K562 (cell line): ENCODE results near the gene CERS4. TPM values are rescaled to one million over a fixed set of nuclear protein-coding genes. Genes with fewer than 3 reads are reported as not detected.

ENCODE experiments used
- ATF7 ChIP-seq: fragments of 450-650 bp; IDR thresholded peaks from 2 replicates; pipeline ENCODE4 v1.7.1; 2014; ENCODE audit warnings: mild to moderate bottlenecking, moderate library complexity
- CBFA2T2 ChIP-seq: fragments of 450-650 bp; conservative IDR thresholded peaks from 2 replicates; pipeline ENCODE4 v1.6.1; 2017; ENCODE audit warnings: mild to moderate bottlenecking
- HDAC2 ChIP-seq: fragments of 450-650 bp; IDR thresholded peaks from 2 replicates; pipeline ENCODE4 v1.6.1; 2016; ENCODE audit warnings: mild to moderate bottlenecking
- LEF1 ChIP-seq: fragments of 450-650 bp; IDR thresholded peaks from 2 replicates; pipeline ENCODE4 v1.6.1; 2016; ENCODE audit warnings: mild to moderate bottlenecking
- NFIC ChIP-seq: fragments of 450-650 bp; IDR thresholded peaks from 2 replicates; pipeline ENCODE4 v1.6.1; 2017; ENCODE audit warnings: mild to moderate bottlenecking, inconsistent platforms
- ZKSCAN8 ChIP-seq: fragments of 200-800 bp; sonication (Bioruptor generic); IDR thresholded peaks from 2 replicates; pipeline ENCODE4 v1.6.1; 2016; ENCODE audit warnings: missing genetic modification characterization, missing compliant biosample characterization
- polyA plus RNA-seq, 8 experiments: library from polyadenylated mRNA; depleted of rRNA in 4 of 8; stranded (reverse) in 5 of 8; unstranded in 3 of 8; fragments of >200 nt; fragmentation: Nextera tagmentation in 2 of 8; fragmentation: Illumina TruSeq in 1 of 8; extraction: Ambion mirVana in 2 of 8; extraction: Trizol in 1 of 8; gene quantifications; 2 replicates each; pipeline versions ENCODE4 v1.2.1 to v1.2.3, GENCODE V29; 2011 to 2014; ENCODE audit warnings: inconsistent platforms in 1 of 8, missing spikeins in 1 of 8
- total RNA-seq, 7 experiments: library from RNA; depleted of rRNA in 6 of 7; stranded (reverse); fragments of >200 nt in 6 of 7; fragmentation: Illumina TruSeq in 2 of 7; extraction: Trizol in 2 of 7; gene quantifications; 2 replicates each; pipeline versions ENCODE4 v1.2.1 to v1.2.3, GENCODE V29; 2011 to 2021; ENCODE audit warnings: low replicate concordance in 1 of 7
- TF ChIP-seq, protein P1 (sequence below), 2 experiments: fragments of 450-650 bp; IDR thresholded peaks; 2 replicates each; pipeline ENCODE4 v1.6.1; 2016; ENCODE audit warnings: mild to moderate bottlenecking in 2 of 2, borderline replicate concordance in 1 of 2, low read depth in 1 of 2, moderate library complexity in 1 of 2
- TF ChIP-seq, protein P2 (sequence below): IDR thresholded peaks from 2 replicates; pipeline ENCODE4 v1.6.1; 2014; ENCODE audit warnings: antibody characterized with exemption

Gene CERS4
- total and polyA plus RNA-seq, 9 of the 15 experiments (the other 6 are each of a cell fraction or from before 2014, with no cell fraction given): 0.14 to 4.4 (median 2.9) TPM; not detected in 1

DNA sequence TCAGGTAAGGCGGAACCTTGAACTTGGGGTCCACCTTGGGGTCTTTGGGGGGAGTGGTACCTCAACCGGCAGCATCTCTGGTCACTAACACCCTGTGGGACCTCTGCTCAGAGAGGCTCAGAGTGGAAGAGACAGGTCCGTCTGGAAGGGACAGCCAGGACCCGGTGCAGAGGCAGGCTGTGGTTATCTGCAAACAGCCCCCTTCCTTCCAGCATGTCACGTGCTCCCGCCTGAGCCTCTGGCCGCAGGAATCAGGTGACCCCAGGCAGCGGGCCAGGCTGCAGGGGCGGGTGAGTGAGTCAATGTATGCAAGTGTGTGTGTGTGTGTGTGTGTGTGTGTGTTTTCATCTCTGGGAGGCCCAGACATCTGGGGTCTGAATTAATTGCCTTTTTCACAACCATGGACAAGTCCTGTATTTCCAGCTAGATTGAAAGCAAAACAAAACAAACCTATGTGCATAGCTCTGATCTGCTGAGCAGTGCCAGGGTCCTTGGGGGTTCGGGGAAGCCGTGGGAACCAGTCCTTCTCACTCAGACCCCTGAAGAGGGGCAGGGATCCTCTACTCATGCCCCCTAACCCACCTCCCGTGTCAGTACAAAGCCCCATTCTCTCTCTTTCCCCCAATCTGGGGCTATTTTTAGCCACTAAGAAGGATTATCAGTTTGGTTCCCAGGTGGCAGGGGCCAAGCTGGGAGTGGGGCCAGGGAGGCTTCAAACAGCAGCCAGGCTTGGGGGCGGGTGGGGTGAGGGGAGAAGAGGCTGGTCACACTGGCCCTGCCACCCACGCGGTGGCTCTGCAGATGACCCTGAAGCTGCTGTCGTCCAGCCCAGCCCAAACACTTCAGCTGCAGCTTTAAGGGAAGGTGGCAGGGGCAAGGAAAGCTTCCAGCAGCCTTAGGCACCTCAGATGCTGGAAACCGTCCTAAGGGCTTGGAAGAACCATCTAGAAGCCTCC, 31.4 kb downstream of the CERS4 start (continued):
- TF ChIP-seq, protein P1, sequence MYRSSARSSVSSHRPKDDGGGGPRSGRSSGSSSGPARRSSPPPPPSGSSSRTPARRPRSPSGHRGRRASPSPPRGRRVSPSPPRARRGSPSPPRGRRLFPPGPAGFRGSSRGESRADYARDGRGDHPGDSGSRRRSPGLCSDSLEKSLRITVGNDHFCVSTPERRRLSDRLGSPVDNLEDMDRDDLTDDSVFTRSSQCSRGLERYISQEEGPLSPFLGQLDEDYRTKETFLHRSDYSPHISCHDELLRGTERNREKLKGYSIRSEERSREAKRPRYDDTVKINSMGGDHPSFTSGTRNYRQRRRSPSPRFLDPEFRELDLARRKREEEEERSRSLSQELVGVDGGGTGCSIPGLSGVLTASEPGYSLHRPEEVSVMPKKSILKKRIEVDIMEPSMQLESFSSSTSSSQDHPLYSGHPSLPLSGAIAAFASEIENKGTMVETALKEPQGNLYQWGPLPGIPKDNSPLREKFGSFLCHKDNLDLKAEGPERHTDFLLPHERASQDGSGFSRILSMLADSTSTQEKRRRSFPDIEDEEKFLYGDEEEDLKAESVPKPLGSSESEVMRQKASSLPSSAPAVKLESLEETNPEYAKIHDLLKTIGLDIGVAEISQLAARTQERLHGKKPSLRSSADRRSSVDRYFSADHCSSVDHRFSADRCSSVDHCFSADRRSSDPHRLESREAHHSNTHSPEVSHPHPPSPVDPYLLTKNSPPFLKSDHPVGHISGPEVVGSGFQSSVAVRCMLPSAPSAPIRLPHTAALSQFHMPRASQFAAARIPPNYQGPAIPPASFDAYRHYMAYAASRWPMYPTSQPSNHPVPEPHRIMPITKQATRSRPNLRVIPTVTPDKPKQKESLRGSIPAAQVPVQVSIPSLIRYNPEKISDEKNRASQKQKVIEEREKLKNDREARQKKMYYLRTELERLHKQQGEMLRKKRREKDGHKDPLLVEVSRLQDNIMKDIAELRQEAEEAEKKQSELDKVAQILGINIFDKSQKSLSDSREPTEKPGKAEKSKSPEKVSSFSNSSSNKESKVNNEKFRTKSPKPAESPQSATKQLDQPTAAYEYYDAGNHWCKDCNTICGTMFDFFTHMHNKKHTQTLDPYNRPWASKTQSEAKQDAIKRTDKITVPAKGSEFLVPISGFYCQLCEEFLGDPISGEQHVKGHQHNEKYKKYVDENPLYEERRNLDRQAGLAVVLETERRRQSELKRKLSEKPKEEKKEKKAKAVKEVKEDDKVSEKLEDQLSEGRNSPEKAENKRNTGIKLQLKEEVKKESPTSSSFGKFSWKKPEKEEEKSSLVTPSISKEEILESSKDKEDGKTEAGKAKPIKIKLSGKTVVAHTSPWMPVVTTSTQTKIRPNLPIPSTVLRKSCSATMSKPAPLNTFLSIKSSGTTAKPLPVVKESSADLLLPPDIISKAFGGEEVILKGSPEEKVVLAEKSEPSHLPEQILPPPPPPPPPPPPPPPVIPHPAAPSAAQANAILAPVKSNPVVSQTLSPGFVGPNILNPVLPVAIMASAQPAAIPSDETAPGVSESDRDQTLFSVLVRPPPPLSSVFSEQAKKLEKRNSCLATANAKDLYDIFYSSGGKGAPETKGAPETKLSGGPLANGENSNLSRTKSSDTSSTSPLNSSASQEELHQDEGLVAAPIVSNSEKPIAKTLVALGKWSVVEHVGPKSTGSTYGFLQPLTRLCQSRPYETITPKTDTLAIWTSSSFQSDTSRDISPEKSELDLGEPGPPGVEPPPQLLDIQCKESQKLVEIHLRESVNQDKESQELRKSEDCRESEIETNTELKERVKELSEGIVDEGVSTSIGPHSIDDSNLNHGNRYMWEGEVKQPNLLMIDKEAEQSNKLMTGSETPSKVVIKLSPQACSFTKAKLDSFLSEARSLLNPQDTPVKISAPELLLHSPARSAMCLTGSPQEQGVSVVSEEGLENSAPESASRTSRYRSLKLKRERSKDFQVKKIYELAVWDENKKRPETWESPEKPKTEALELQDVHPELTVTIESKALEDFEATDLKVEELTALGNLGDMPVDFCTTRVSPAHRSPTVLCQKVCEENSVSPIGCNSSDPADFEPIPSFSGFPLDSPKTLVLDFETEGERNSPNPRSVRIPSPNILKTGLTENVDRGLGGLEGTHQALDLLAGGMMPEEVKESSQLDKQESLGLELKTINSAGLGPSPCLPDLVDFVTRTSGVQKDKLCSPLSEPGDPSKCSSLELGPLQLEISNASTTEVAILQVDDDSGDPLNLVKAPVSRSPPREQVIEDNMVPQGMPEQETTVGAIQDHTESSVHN (IDR thresholded peaks at IDR 0.05; ENCODE audit: borderline replicate concordance in 1 of 2, low read depth in 1 of 2): peak in 1 of 2 experiments; percentile 92; a peak in 2 of 4 replicates
- peak; percentile 93 for TF ChIP-seq CBFA2T2
- TF ChIP-seq ATF7: peak; percentile 87
- peak; percentile 93 for TF ChIP-seq LEF1
- TF ChIP-seq NFIC: peak; percentile 98
- TF ChIP-seq, protein P2, sequence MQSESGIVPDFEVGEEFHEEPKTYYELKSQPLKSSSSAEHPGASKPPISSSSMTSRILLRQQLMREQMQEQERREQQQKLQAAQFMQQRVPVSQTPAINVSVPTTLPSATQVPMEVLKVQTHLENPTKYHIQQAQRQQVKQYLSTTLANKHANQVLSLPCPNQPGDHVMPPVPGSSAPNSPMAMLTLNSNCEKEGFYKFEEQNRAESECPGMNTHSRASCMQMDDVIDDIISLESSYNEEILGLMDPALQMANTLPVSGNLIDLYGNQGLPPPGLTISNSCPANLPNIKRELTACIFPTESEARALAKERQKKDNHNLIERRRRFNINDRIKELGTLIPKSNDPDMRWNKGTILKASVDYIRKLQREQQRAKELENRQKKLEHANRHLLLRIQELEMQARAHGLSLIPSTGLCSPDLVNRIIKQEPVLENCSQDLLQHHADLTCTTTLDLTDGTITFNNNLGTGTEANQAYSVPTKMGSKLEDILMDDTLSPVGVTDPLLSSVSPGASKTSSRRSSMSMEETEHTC: peak; percentile 99
- TF ChIP-seq HDAC2: peak; percentile 86
- TF ChIP-seq ZKSCAN8: 0 out of 2 replicates have a peak, but pooled peaks have one; percentile 26
